Activated gamma-delta T cell (primary cell): ENCODE data around the gene LTBP1.
"Not testable (repeated sequence)": the region's sequence is repeated elsewhere in the genome, so short reads cannot be mapped to it uniquely, and the experiment has no call there.

ENCODE experiments used
- DNase-seq: peaks from one replicate; lab custom pipeline; 2025; lab: John Stamatoyannopoulos, UW

Gene LTBP1

GRCh38 chr2:33226546-33226945 is 279.8 kb downstream of the LTBP1 start:
- DNase-seq = no peak

GRCh38 chr2:33229646-33230045 is 282.9 kb downstream of the LTBP1 start:
- no peak for DNase-seq

- no peak for DNase-seq
These were observed 283.4 kb downstream of the LTBP1 start for GRCh38 chr2:33230195-33230594.

- no peak for DNase-seq
These were observed 284.1 kb downstream of the LTBP1 start for GRCh38 chr2:33230842-33231241.

- DNase-seq = not testable (repeated sequence)
These were observed 288.8 kb downstream of the LTBP1 start for GRCh38 chr2:33235559-33235958.

- DNase-seq = no peak
These were observed 290.0 kb downstream of the LTBP1 start for GRCh38 chr2:33236482-33237385.

- no peak for DNase-seq
These were observed 291.4 kb downstream of the LTBP1 start for GRCh38 chr2:33238111-33238510.

- no peak for DNase-seq
These were observed 293.4 kb downstream of the LTBP1 start for GRCh38 chr2:33240178-33240577.

GRCh38 chr2:33241072-33241471 is 294.3 kb downstream of the LTBP1 start:
- no peak for DNase-seq

- DNase-seq = no peak
These were observed 294.8 kb downstream of the LTBP1 start for GRCh38 chr2:33241581-33241980.

- DNase-seq = no peak
These were observed 296.1 kb downstream of the LTBP1 start for GRCh38 chr2:33242845-33243244.

GRCh38 chr2:33246432-33246831 is 299.7 kb downstream of the LTBP1 start:
- DNase-seq = no peak

GRCh38 chr2:33247365-33247764 is 300.6 kb downstream of the LTBP1 start:
- DNase-seq = no peak

- DNase-seq = no peak
These were observed 303.8 kb downstream of the LTBP1 start for GRCh38 chr2:33250417-33251029.

GRCh38 chr2:33256162-33256755 is 309.5 kb downstream of the LTBP1 start:
- DNase-seq = no peak

- no peak for DNase-seq
These were observed 311.6 kb downstream of the LTBP1 start for GRCh38 chr2:33258387-33258786.

- no peak for DNase-seq
These were observed 315.3 kb downstream of the LTBP1 start for GRCh38 chr2:33262097-33262496.

- DNase-seq = no peak
These were observed 318.0 kb downstream of the LTBP1 start for GRCh38 chr2:33264766-33265165.

- no peak for DNase-seq
These were observed 319.0 kb downstream of the LTBP1 start for GRCh38 chr2:33265584-33266338.

- DNase-seq = no peak
These were observed 319.7 kb downstream of the LTBP1 start for GRCh38 chr2:33266467-33266866.

- no peak for DNase-seq
These were observed 320.3 kb downstream of the LTBP1 start for GRCh38 chr2:33267043-33267442.

- no peak for DNase-seq
These were observed 321.0 kb downstream of the LTBP1 start for GRCh38 chr2:33267756-33268155.
